Measurements from ENCODE around the gene RTP5.

- TF ChIP-seq FOXP2 (optimal IDR thresholded peaks at IDR 0.05; ENCODE audit: control extremely low read depth, extremely low read length, insufficient read depth): no peak
- no peak for TF ChIP-seq EZH2 (IDR thresholded peaks at IDR 0.05)
Observed at GRCh38 chr2:241877197-241877685, 7.7 kb downstream of the RTP5 start.

Measured in SK-N-MC (cell line).